ENCODE measurements around the gene COX7A2L.

DNA sequence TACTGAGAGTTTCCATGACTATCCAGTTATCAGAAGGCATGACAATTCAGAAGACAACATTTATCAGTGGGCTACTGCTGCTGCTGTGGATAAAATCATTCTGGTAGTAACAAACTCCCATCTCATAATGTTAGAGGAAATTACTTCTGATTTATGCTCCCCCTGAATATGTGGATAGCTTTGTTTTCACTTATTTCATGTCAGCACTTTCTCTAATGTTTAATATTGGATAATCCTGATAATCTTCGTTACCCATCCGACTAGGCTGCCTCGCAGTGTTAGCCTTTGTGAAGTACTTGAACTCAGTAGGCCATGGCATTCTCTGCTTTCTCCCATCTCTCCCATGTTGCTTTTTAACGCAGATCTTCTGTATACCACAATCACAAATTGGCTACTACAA is 28.4 kb downstream of the COX7A2L start:
- TF ChIP-seq, protein P1, sequence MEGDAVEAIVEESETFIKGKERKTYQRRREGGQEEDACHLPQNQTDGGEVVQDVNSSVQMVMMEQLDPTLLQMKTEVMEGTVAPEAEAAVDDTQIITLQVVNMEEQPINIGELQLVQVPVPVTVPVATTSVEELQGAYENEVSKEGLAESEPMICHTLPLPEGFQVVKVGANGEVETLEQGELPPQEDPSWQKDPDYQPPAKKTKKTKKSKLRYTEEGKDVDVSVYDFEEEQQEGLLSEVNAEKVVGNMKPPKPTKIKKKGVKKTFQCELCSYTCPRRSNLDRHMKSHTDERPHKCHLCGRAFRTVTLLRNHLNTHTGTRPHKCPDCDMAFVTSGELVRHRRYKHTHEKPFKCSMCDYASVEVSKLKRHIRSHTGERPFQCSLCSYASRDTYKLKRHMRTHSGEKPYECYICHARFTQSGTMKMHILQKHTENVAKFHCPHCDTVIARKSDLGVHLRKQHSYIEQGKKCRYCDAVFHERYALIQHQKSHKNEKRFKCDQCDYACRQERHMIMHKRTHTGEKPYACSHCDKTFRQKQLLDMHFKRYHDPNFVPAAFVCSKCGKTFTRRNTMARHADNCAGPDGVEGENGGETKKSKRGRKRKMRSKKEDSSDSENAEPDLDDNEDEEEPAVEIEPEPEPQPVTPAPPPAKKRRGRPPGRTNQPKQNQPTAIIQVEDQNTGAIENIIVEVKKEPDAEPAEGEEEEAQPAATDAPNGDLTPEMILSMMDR (optimal IDR thresholded peaks at IDR 0.05 in 1 of 3, IDR thresholded peaks at IDR 0.05 in 1 of 3, conservative IDR thresholded peaks at IDR 0.05 in 1 of 3; ENCODE audit: extremely low read depth in 1 of 3, insufficient read depth in 2 of 3, low read length in 3 of 3) = no peak
- TF ChIP-seq EZH2 (IDR thresholded peaks at IDR 0.05; ENCODE audit: low read length) = no peak

Measured in keratinocyte (primary cell).